H9 (cell line): ENCODE measurements around the gene SIPA1L3. TPM values are rescaled to one million over a fixed set of nuclear protein-coding genes. Genes with fewer than 3 reads are reported as not detected.

Source experiments
- DNase-seq: peaks from one replicate; pipeline ENCODE4 v3.0.0-alpha.2; 2017
- H2AFZ ChIP-seq: one replicate; pipeline ENCODE4 v1.6.1; 2013; ENCODE audit warnings: mild to moderate bottlenecking, low read length, control low read depth, moderate library complexity
- H2AK5ac ChIP-seq: 2 replicates; pipeline ENCODE4 v1.6.1; 2013; ENCODE audit warnings: low read length, control low read depth, mixed read lengths; ENCODE audit not compliant: insufficient read length
- H2BK120ac ChIP-seq: one replicate; pipeline ENCODE4 v1.6.1; 2013; ENCODE audit warnings: low read depth, mild to moderate bottlenecking, low read length, control low read depth, inconsistent platforms; ENCODE audit not compliant: poor library complexity, severe bottlenecking
- H2BK12ac ChIP-seq: 2 replicates; pipeline ENCODE4 v1.6.1; 2013; ENCODE audit warnings: low read length, control low read depth, mixed read lengths, low read depth; ENCODE audit not compliant: insufficient read length
- H2BK15ac ChIP-seq: 2 replicates; pipeline ENCODE4 v1.6.1; 2013; ENCODE audit warnings: low read depth, low read length, control low read depth
- H2BK20ac ChIP-seq: one replicate; pipeline ENCODE4 v1.6.1; 2013; ENCODE audit warnings: low read depth, mild to moderate bottlenecking, low read length, control low read depth, inconsistent platforms; ENCODE audit not compliant: poor library complexity, severe bottlenecking
- H2BK5ac ChIP-seq: 2 replicates; pipeline ENCODE4 v1.6.1; 2013; ENCODE audit warnings: low read length, control low read depth, mixed read lengths; ENCODE audit not compliant: insufficient read length
- H3K14ac ChIP-seq: 2 replicates; pipeline ENCODE4 v1.6.1; 2013; ENCODE audit warnings: low read length, control low read depth; ENCODE audit not compliant: insufficient read depth
- H3K18ac ChIP-seq: 2 replicates; pipeline ENCODE4 v1.6.1; 2013; ENCODE audit warnings: low read depth, mild to moderate bottlenecking, mixed read lengths, low read length, control low read depth; ENCODE audit not compliant: insufficient read length
- H3K23ac ChIP-seq: 2 replicates; pipeline ENCODE4 v1.6.1; 2013; ENCODE audit warnings: low read length, control low read depth, mixed read lengths, low read depth; ENCODE audit not compliant: insufficient read length
- H3K23me2 ChIP-seq: 2 replicates; pipeline ENCODE4 v1.6.1; 2013; ENCODE audit warnings: low read depth, mild to moderate bottlenecking, mixed read lengths, low read length, control low read depth; ENCODE audit not compliant: insufficient read length, poor library complexity, severe bottlenecking
- H3K27ac ChIP-seq: 2 replicates; pipeline ENCODE4 v1.5.1; 2013; ENCODE audit warnings: low read length, control low read depth, mixed read lengths, low read depth; ENCODE audit not compliant: insufficient read length
- H3K27me3 ChIP-seq: 2 replicates; pipeline ENCODE4 v1.6.1; 2013; ENCODE audit warnings: low read length, control low read depth, inconsistent platforms; ENCODE audit not compliant: insufficient read depth
- H3K4ac ChIP-seq: 2 replicates; pipeline ENCODE4 v1.6.1; 2013; ENCODE audit warnings: low read depth, mild to moderate bottlenecking, control low read depth, inconsistent platforms, low read length, moderate library complexity
- H3K4me1 ChIP-seq: 2 replicates; pipeline ENCODE4 v1.6.1; 2013; ENCODE audit warnings: low read length, control low read depth, inconsistent platforms; ENCODE audit not compliant: insufficient read depth
- H3K4me2 ChIP-seq: 2 replicates; pipeline ENCODE4 v1.6.1; 2013; ENCODE audit warnings: low read length, control low read depth, mixed read lengths; ENCODE audit not compliant: insufficient read length, insufficient read depth
- H3K56ac ChIP-seq: 2 replicates; pipeline ENCODE4 v1.6.1; 2013; ENCODE audit warnings: low read depth, mild to moderate bottlenecking, mixed read lengths, low read length, control low read depth; ENCODE audit not compliant: insufficient read length
- H3K79me1 ChIP-seq: 2 replicates; pipeline ENCODE4 v1.6.1; 2013; ENCODE audit warnings: low read depth, mild to moderate bottlenecking, moderate library complexity, low read length, control low read depth, inconsistent platforms; ENCODE audit not compliant: insufficient read depth, poor library complexity, severe bottlenecking
- H3K79me2 ChIP-seq: 2 replicates; pipeline ENCODE4 v1.6.1; 2013; ENCODE audit warnings: low read length, control low read depth, inconsistent platforms; ENCODE audit not compliant: insufficient read depth
- H3K9ac ChIP-seq: 2 replicates; pipeline ENCODE4 v1.6.1; 2013; ENCODE audit warnings: low read length, control low read depth, mixed read lengths; ENCODE audit not compliant: insufficient read length; ENCODE audit errors: extremely low read depth
- H3K9me3 ChIP-seq: one replicate; pipeline ENCODE4 v1.6.1; 2013; ENCODE audit warnings: low read depth, low read length, inconsistent platforms; ENCODE audit not compliant: control insufficient read depth
- H3T11ph ChIP-seq: one replicate; pipeline ENCODE4 v1.6.1; 2013; ENCODE audit warnings: mild to moderate bottlenecking, low read length, control low read depth, inconsistent platforms
- H4K20me1 ChIP-seq: one replicate; pipeline ENCODE4 v1.6.1; 2013; ENCODE audit not compliant: control insufficient read depth, insufficient read length, insufficient read depth
- H4K5ac ChIP-seq: 2 replicates; pipeline ENCODE4 v1.6.1; 2013; ENCODE audit warnings: low read depth, mild to moderate bottlenecking, mixed read lengths, low read length, control low read depth; ENCODE audit not compliant: insufficient read length
- H4K8ac ChIP-seq: replicated peaks from 2 replicates; pipeline ENCODE4 v1.6.1; 2013; ENCODE audit warnings: low read length, control low read depth, mixed read lengths, low read depth; ENCODE audit not compliant: insufficient read length
- H4K91ac ChIP-seq: 2 replicates; pipeline ENCODE4 v1.6.1; 2013; ENCODE audit warnings: low read depth, mild to moderate bottlenecking, moderate library complexity, mixed read lengths, low read length, control low read depth; ENCODE audit not compliant: insufficient read length
- H3K27ac Mint-ChIP-seq, 3 experiments: 2 replicates in 2 of 3; 3 replicates in 1 of 3; pipeline ENCODE4 v1.8.0; 2020 to 2021; ENCODE audit warnings: mixed read lengths in 3 of 3, mild to moderate bottlenecking in 1 of 3, moderate library complexity in 1 of 3
- H3K27me3 Mint-ChIP-seq: 2 replicates; pipeline ENCODE4 v1.8.0; 2021; ENCODE audit warnings: low read depth, mild to moderate bottlenecking, moderate library complexity, mixed read lengths
- H3K36me3 Mint-ChIP-seq, 3 experiments: 2 replicates in 2 of 3; 3 replicates in 1 of 3; pipeline ENCODE4 v1.8.0; 2020 to 2021; ENCODE audit warnings: low read depth in 3 of 3, mixed read lengths in 3 of 3; ENCODE audit not compliant: insufficient read depth in 1 of 3
- H3K4me1 Mint-ChIP-seq, 2 experiments: 2 replicates each; pipeline ENCODE4 v1.8.0; 2020; ENCODE audit warnings: mixed read lengths in 2 of 2
- H3K4me3 Mint-ChIP-seq, 2 experiments: 2 replicates in 1 of 2; 3 replicates in 1 of 2; pipeline ENCODE4 v1.8.0; 2020 to 2021; ENCODE audit warnings: mild to moderate bottlenecking in 2 of 2, mixed read lengths in 2 of 2, moderate library complexity in 1 of 2
- H3K9me3 Mint-ChIP-seq, 2 experiments: 2 replicates in 1 of 2; 3 replicates in 1 of 2; pipeline ENCODE4 v1.8.0; 2020; ENCODE audit warnings: mild to moderate bottlenecking in 2 of 2, mixed read lengths in 2 of 2, moderate library complexity in 1 of 2
- WGBS: extraction: QIAGEN DNeasy Blood & Tissue Kit; methylation state at CpG from one replicate; pipeline ENCODE4 v1.1.7; 2013; ENCODE audit warnings: missing lambda C conversion rate, low lambda C conversion rate, mixed read lengths; ENCODE audit not compliant: insufficient read length; ENCODE audit errors: extremely low coverage; 5-methylcytosine and 5-hydroxymethylcytosine counted together
- total RNA-seq: library from RNA; stranded (reverse); gene quantifications from 2 replicates; pipeline ENCODE4 v1.2.1, GENCODE V29; 2021
- TF ChIP-seq, protein P1 (sequence below): fragments of 200-600 bp; sonication (generic); conservative IDR thresholded peaks from 3 replicates; pipeline ENCODE4 v1.8.0; 2021; ENCODE audit warnings: antibody characterized with exemption, mild to moderate bottlenecking

The SIPA1L3 gene
- total RNA-seq, 1 experiment from 2014 or later, result 40.1 TPM

DNA sequence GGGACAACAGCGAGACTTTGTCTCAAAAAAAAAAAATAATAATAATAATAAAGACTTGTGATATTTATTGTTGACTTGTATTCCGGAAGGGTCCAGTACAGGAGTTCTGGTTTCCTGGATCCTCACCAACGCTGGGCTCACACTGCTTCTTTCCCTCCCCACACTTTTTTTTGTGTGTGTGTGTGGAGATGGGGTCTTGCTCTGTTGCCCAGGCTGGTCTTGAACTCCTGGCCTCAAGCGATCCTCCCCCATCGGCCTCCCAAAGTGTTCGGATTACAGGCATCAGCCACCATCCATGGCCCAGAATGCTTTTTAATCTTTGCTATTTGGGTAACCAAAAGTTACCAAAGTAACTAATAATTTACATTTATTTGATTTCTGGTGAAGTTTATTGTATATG lies 39.1 kb downstream of the SIPA1L3 start:
- H3K56ac ChIP-seq, result no peak overlapping the region
- Mint-ChIP-seq H3K4me3 (no peak overlapping the region), H3K27me3 (no peaks in the 10 kb centered on the region), H3K4me1 (peaks cover 11 to 16% of the 10 kb centered on the region in 2 experiments), H3K9me3 (no peaks in the 10 kb centered on the region), H3K27ac (no peak overlapping the region), H3K36me3 (no peaks in the 10 kb centered on the region; a peak in 2 of 7 replicates)
- no peak overlapping the region for H3K23ac ChIP-seq
- H3K4ac ChIP-seq, result no peak overlapping the region
- H2BK5ac ChIP-seq, result no peak overlapping the region
- H3K9me3 ChIP-seq, result no peaks in the 10 kb centered on the region
- no CpG with 5 or more reads among the region's 6 CpGs for WGBS
- no peak overlapping the region for H2BK20ac ChIP-seq
- H3K4me1 ChIP-seq, result no peaks in the 10 kb centered on the region
- H3K27ac ChIP-seq, result no peak overlapping the region
- H3K4me2 ChIP-seq, result no peak overlapping the region
- H4K91ac ChIP-seq, result no peak overlapping the region
- no peak overlapping the region for H3K18ac ChIP-seq
- H3K14ac ChIP-seq, result no peak overlapping the region
- H3K23me2 ChIP-seq, result peaks cover 6% of the 10 kb centered on the region
- no peak overlapping the region for H2BK120ac ChIP-seq
- no peaks in the 10 kb centered on the region for H4K20me1 ChIP-seq
- peaks cover 2% of the 10 kb centered on the region; the same call in 1 of the 2 replicates for H3K79me2 ChIP-seq
- H3K79me1 ChIP-seq, result no peaks in the 10 kb centered on the region
- no peak overlapping the region for H2BK12ac ChIP-seq
- H2AFZ ChIP-seq, result no peak overlapping the region
- no peak for DNase-seq
- TF ChIP-seq, protein P1, sequence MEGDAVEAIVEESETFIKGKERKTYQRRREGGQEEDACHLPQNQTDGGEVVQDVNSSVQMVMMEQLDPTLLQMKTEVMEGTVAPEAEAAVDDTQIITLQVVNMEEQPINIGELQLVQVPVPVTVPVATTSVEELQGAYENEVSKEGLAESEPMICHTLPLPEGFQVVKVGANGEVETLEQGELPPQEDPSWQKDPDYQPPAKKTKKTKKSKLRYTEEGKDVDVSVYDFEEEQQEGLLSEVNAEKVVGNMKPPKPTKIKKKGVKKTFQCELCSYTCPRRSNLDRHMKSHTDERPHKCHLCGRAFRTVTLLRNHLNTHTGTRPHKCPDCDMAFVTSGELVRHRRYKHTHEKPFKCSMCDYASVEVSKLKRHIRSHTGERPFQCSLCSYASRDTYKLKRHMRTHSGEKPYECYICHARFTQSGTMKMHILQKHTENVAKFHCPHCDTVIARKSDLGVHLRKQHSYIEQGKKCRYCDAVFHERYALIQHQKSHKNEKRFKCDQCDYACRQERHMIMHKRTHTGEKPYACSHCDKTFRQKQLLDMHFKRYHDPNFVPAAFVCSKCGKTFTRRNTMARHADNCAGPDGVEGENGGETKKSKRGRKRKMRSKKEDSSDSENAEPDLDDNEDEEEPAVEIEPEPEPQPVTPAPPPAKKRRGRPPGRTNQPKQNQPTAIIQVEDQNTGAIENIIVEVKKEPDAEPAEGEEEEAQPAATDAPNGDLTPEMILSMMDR, result no peak
- no peak overlapping the region for H3T11ph ChIP-seq
- H2BK15ac ChIP-seq, result no peak overlapping the region
- no peaks in the 10 kb centered on the region for H3K27me3 ChIP-seq
- no peak overlapping the region for H3K9ac ChIP-seq
- H2AK5ac ChIP-seq, result no peak overlapping the region
- H4K8ac ChIP-seq, result no peak overlapping the region
- H4K5ac ChIP-seq, result no peak overlapping the region
